Tibial nerve (tissue), 3 donors: ENCODE results near the gene KIF5C.

ENCODE experiments used
- CTCF ChIP-seq, 5 experiments: fragments of 200-600 bp in 3 of 5; fragments of 450-650 bp in 2 of 5; sonication (generic) in 3 of 5; IDR thresholded peaks; one replicate each; pipeline ENCODE4 v1.5.1; 2016 to 2019; ENCODE audit warnings: antibody characterized with exemption in 5 of 5, mild to moderate bottlenecking in 3 of 5, moderate library complexity in 2 of 5
- POLR2A ChIP-seq, 2 donors: fragments of 450-650 bp; IDR thresholded peaks; one replicate each; pipeline ENCODE4 v1.6.1; 2017; ENCODE audit warnings: antibody characterized with exemption in 2 of 2, mild to moderate bottlenecking in 2 of 2, moderate library complexity in 2 of 2

GRCh38 chr2:148993351-148993750, 118.3 kb downstream of the KIF5C start:
- no peak for TF ChIP-seq CTCF (IDR thresholded peaks at IDR 0.05)
- no peak for TF ChIP-seq POLR2A (IDR thresholded peaks at IDR 0.05)
